ENCODE results near the gene KRTDAP. TPM values are rescaled to one million over a fixed set of nuclear protein-coding genes. Genes with fewer than 3 reads are reported as not detected.

KRTDAP gene
- total RNA-seq, 1 donor from 2014 or later = not detected

GRCh38 chr19:35459414-35460082, 30.7 kb downstream of the KRTDAP start:
- Histone ChIP-seq H3K27me3 (ENCODE audit: control insufficient read depth, insufficient read depth, low read length) (peaks cover 1% of the 10 kb centered on the region), H3K4me3 (ENCODE audit: low read depth, low read length) (no peak overlapping the region), H3K36me3 (ENCODE audit: control insufficient read depth, insufficient read depth, low read length) (no peaks in the 10 kb centered on the region)
- FAIRE-seq = no peak
- TF ChIP-seq CTCF (IDR thresholded peaks at IDR 0.05; ENCODE audit: insufficient read depth, low read length, severe bottlenecking) = no peak
- DNase-seq (ENCODE audit: low read depth) = no peak

DNA sequence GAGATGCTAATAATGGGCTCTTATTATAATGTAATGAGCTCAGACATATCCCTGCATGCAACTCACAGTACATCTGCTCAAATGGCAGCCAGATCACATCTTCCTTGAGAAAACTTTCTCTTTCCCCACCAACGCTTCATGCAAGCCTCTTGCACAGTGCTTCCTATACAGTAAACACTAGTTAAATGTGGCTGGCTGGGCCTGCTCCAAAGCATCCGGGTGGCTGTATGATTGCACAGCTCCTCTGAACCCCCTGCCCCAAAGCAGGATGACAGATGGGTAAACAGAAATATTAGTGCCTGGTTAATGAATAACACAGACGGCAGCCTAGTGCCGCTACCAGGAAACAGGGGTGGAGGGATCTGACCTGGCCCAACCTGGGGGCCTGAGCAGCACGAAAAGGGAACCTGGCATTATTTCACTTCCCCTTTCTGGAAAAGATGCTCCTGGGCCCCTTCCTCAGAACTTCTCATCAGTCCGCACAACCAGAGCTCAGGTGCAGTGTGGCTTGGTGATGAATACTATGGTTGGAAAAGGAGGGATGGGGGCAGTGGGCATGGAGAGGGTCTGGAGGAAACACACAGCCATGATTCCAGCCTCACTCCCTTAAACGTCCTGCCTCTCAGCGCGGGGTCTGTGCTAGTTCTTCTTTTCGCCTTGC, 31.4 kb downstream of the KRTDAP start:
- FAIRE-seq = no peak
- Histone ChIP-seq H3K4me3 (ENCODE audit: low read depth, low read length) (no peak overlapping the region), H3K36me3 (ENCODE audit: control insufficient read depth, insufficient read depth, low read length) (no peaks in the 10 kb centered on the region), H3K27me3 (ENCODE audit: control insufficient read depth, insufficient read depth, low read length) (peaks cover 1% of the 10 kb centered on the region)
- no peak for TF ChIP-seq CTCF (IDR thresholded peaks at IDR 0.05; ENCODE audit: insufficient read depth, low read length, severe bottlenecking)
- no peak for DNase-seq (ENCODE audit: low read depth)

GRCh38 chr19:35458192-35458591, 32.1 kb downstream of the KRTDAP start:
- H3K27me3 ChIP-seq (ENCODE audit: control insufficient read depth, insufficient read depth, low read length) = peaks cover 1% of the 10 kb centered on the region
- no peak overlapping the region for H3K4me3 ChIP-seq (ENCODE audit: low read depth, low read length)
- DNase-seq (ENCODE audit: low read depth) = no peak
- no peak for FAIRE-seq
- TF ChIP-seq CTCF (IDR thresholded peaks at IDR 0.05; ENCODE audit: insufficient read depth, low read length, severe bottlenecking) = no peak
- H3K36me3 ChIP-seq (ENCODE audit: control insufficient read depth, insufficient read depth, low read length) = no peaks in the 10 kb centered on the region

DNA sequence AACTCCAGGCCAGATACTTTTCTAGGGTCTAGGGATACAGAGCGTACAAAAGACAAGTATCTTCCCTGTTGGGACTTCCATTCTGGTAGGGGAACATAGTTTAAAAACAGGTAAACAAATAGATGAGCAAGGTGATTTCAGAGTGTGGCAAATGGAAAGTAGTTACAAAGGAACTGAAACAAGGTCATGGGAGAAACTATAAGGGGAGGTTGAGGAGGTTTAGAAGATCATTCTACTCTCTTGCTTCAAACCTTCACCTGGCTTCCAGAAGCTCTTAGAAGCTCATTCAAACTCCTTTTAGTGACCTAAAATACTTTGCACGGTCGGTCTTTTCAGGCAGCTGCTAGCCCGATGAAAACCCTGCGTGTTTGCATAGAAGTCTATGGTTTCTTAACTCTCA, 33.1 kb downstream of the KRTDAP start:
- Histone ChIP-seq H3K4me3 (ENCODE audit: low read depth, low read length) (no peak overlapping the region), H3K27me3 (ENCODE audit: control insufficient read depth, insufficient read depth, low read length) (peaks cover 1% of the 10 kb centered on the region), H3K36me3 (ENCODE audit: control insufficient read depth, insufficient read depth, low read length) (no peaks in the 10 kb centered on the region)
- no peak for TF ChIP-seq CTCF (IDR thresholded peaks at IDR 0.05; ENCODE audit: insufficient read depth, low read length, severe bottlenecking)
- no peak for DNase-seq (ENCODE audit: low read depth)
- FAIRE-seq = no peak

- DNase-seq (ENCODE audit: low read depth) (no peak), FAIRE-seq (no peak)
- TF ChIP-seq CTCF (IDR thresholded peaks at IDR 0.05; ENCODE audit: insufficient read depth, low read length, severe bottlenecking) = no peak
- H3K36me3 ChIP-seq (ENCODE audit: control insufficient read depth, insufficient read depth, low read length) = no peaks in the 10 kb centered on the region
- peaks cover 1% of the 10 kb centered on the region for H3K27me3 ChIP-seq (ENCODE audit: control insufficient read depth, insufficient read depth, low read length)
- H3K4me3 ChIP-seq (ENCODE audit: low read depth, low read length) = no peak overlapping the region
These were observed 34.6 kb downstream of the KRTDAP start for GRCh38 chr19:35455616-35456201.
